ENCODE results near the gene ADA.

The ADA gene

DNA sequence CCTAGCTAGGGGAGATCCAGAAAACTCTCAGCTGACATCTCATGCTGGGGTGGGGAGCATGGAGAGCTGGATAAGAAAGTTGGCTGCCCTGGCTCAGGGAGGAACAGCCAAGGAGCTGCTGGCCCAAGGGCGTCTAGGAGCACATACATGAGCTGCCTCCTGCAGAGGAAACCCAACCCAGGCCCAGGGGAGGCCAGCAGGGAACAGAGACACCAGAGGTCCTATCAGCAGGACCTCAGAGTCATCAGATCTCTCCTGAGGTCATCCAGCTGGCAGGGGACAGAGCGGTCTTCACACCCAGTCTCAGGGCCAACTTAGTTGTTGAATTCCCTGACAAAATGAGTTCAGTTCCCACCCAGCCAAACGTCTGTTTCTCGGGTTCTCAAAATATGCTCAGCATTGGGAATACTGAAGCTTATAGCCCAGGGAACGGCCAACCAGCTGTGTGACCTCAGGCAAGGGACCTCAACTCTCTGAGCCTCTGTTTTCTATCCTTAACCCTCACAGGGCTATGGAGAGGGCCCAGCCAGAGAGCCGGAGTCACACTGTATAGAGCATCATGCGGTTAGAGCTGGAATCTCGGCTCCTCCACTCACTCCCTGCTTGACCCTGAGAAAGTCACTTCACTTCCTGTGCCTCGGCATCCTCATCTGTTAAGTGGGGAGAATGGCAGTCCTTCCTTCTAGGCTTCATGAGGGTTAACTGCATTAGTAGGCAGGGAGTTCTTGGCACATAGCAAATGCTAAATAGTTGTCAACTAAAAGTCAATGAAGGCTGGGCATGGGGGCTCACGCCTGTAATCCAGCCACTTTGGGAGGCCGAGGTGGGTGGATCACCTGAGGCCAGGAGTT lies 13.8 kb downstream of the ADA start:
- no peak for TF ChIP-seq POLR2AphosphoS5 (IDR thresholded peaks at IDR 0.05; ENCODE audit: low read depth, low read length)
- TF ChIP-seq TAF1 (IDR thresholded peaks at IDR 0.05; ENCODE audit: borderline replicate concordance, insufficient read depth, low read length): no peak
- no peak for TF ChIP-seq SIN3A (IDR thresholded peaks at IDR 0.05; ENCODE audit: borderline replicate concordance, insufficient read depth, low read length)
- no peak for TF ChIP-seq FOXP2 (optimal IDR thresholded peaks at IDR 0.05; ENCODE audit: borderline replicate concordance, extremely low read depth, extremely low read length, insufficient read depth)
- TF ChIP-seq, protein P1, sequence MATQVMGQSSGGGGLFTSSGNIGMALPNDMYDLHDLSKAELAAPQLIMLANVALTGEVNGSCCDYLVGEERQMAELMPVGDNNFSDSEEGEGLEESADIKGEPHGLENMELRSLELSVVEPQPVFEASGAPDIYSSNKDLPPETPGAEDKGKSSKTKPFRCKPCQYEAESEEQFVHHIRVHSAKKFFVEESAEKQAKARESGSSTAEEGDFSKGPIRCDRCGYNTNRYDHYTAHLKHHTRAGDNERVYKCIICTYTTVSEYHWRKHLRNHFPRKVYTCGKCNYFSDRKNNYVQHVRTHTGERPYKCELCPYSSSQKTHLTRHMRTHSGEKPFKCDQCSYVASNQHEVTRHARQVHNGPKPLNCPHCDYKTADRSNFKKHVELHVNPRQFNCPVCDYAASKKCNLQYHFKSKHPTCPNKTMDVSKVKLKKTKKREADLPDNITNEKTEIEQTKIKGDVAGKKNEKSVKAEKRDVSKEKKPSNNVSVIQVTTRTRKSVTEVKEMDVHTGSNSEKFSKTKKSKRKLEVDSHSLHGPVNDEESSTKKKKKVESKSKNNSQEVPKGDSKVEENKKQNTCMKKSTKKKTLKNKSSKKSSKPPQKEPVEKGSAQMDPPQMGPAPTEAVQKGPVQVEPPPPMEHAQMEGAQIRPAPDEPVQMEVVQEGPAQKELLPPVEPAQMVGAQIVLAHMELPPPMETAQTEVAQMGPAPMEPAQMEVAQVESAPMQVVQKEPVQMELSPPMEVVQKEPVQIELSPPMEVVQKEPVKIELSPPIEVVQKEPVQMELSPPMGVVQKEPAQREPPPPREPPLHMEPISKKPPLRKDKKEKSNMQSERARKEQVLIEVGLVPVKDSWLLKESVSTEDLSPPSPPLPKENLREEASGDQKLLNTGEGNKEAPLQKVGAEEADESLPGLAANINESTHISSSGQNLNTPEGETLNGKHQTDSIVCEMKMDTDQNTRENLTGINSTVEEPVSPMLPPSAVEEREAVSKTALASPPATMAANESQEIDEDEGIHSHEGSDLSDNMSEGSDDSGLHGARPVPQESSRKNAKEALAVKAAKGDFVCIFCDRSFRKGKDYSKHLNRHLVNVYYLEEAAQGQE (IDR thresholded peaks at IDR 0.05; ENCODE audit: insufficient read depth in 1 of 2, low read depth in 2 of 2, low read length in 2 of 2): no peak

DNA sequence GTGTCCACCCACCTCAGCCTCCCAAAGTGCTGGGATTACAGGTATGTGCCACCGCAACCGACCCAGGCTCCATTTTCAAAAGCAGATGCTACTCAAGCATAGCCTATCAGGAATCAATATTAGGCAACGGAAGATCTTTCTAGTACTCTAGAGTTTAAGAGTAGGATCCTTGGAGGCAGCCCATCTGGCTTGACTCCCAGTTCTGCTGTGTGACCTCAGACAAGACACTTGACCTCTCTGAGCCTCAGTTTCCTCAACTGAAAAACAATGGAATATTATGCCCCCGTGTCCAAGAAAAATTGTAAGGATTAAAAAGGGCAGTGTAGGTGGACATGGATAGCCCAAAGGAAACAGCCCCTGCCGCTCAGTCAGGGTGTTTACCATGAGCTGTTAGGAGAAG lies 14.5 kb downstream of the ADA start:
- TF ChIP-seq SIN3A (IDR thresholded peaks at IDR 0.05; ENCODE audit: borderline replicate concordance, insufficient read depth, low read length): no peak
- no peak for TF ChIP-seq POLR2AphosphoS5 (IDR thresholded peaks at IDR 0.05; ENCODE audit: low read depth, low read length)
- no peak for TF ChIP-seq TAF1 (IDR thresholded peaks at IDR 0.05; ENCODE audit: borderline replicate concordance, insufficient read depth, low read length)
- TF ChIP-seq FOXP2 (optimal IDR thresholded peaks at IDR 0.05; ENCODE audit: borderline replicate concordance, extremely low read depth, extremely low read length, insufficient read depth): no peak

DNA sequence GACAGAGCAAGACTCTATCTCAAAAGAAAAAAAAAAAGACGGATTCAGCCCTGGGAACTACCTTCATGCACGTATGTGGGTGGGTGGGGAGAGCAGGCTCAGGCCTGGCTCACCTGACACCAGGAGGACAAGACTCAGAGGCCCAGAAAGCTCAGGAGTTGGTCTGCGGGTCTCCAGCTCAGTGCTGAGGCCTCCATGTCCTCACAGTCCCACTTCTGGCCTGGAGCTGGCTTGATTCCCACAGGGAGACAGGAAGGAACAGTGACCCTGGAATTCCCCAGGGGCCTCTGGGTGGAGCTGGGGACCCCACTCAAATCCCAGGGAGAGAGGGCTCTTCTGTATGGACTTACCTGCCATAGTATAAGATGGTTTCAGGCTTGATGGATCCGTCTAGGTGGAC lies 15.6 kb downstream of the ADA start:
- TF ChIP-seq, protein P1 (IDR thresholded peaks at IDR 0.05; ENCODE audit: insufficient read depth in 1 of 2, low read depth in 2 of 2, low read length in 2 of 2): no peak
- no peak for TF ChIP-seq SIN3A (IDR thresholded peaks at IDR 0.05; ENCODE audit: borderline replicate concordance, insufficient read depth, low read length)
- TF ChIP-seq FOXP2 (optimal IDR thresholded peaks at IDR 0.05; ENCODE audit: borderline replicate concordance, extremely low read depth, extremely low read length, insufficient read depth): no peak
- TF ChIP-seq TAF1 (IDR thresholded peaks at IDR 0.05; ENCODE audit: borderline replicate concordance, insufficient read depth, low read length): no peak
- no peak for TF ChIP-seq POLR2AphosphoS5 (IDR thresholded peaks at IDR 0.05; ENCODE audit: low read depth, low read length)

DNA sequence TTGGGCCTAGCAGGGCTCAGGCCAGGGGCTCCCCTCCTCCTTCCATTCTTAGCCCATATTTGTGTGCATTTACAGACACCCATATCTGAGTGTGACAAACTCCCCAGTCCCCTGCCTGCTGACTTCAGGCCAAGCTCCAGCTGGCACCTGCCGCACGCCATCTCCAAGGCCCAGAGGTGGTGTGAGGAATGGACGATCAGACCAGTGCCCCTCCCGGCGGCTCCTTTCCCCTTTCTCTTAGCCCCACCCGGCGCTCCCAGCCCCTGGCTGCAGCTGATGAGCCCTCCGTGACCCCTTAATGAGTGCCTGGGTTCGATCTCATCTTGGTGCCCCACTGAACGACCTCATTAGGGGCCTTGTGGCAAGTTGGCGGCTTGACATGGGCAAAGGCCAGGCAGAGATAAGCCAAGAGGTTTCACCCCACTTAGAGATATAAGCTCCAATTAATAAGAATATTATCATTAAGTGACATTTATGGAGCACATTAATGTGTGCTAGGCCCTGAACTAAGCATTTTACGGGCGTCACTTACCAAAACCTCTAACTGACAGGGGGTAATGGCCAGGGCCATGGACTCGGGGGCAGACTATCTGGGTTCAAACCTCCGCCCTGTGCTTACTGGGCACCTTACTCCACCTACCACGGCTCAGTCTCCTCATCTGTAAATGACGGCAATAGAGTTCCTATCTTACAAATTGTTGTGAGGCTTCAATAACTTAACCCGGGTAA lies 17.5 kb downstream of the ADA start:
- TF ChIP-seq SIN3A (IDR thresholded peaks at IDR 0.05; ENCODE audit: borderline replicate concordance, insufficient read depth, low read length) (no peak), POLR2AphosphoS5 (IDR thresholded peaks at IDR 0.05; ENCODE audit: low read depth, low read length) (no peak), TAF1 (IDR thresholded peaks at IDR 0.05; ENCODE audit: borderline replicate concordance, insufficient read depth, low read length) (no peak), FOXP2 (optimal IDR thresholded peaks at IDR 0.05; ENCODE audit: borderline replicate concordance, extremely low read depth, extremely low read length, insufficient read depth) (no peak)
- TF ChIP-seq, protein P1 (IDR thresholded peaks at IDR 0.05; ENCODE audit: insufficient read depth in 1 of 2, low read depth in 2 of 2, low read length in 2 of 2): no peak

DNA sequence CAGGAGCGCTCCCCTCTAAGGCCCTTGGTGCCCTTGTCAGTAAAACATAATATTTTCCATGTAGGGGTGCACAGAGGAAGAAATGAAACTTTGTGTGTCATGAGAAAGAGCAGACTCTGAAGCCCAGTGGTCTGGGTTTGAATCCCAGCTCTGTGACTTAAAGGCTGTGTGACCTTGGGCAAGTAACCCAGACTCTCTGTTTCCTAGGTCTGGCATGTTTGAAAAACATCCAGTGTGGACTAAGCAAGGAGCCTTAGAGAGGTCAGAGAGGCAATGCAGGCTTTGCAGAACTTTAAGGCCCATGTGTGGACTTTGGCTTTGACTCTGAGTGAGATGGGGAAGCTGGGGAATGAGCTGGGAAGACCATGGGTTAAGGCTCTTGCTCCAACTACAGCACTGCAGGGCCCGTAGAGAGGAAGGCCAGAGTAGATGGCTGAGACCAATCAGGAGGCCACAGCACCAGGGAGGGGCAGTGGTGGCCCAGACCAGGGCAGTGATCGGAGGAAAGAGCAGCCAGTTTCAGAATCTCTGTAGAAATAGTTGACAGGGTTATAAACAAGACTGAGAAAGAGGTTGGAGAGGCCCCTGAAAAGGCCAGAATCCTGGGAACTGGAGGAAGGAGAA lies 18.2 kb downstream of the ADA start:
- TF ChIP-seq POLR2AphosphoS5 (IDR thresholded peaks at IDR 0.05; ENCODE audit: low read depth, low read length) (no peak), SIN3A (IDR thresholded peaks at IDR 0.05; ENCODE audit: borderline replicate concordance, insufficient read depth, low read length) (no peak), FOXP2 (optimal IDR thresholded peaks at IDR 0.05; ENCODE audit: borderline replicate concordance, extremely low read depth, extremely low read length, insufficient read depth) (no peak), TAF1 (IDR thresholded peaks at IDR 0.05; ENCODE audit: borderline replicate concordance, insufficient read depth, low read length) (no peak)
- TF ChIP-seq, protein P1 (IDR thresholded peaks at IDR 0.05; ENCODE audit: insufficient read depth in 1 of 2, low read depth in 2 of 2, low read length in 2 of 2): no peak

All from PFSK-1 (cell line).